Measurements from ENCODE around the gene EPB42.

- no peak for TF ChIP-seq POLR2AphosphoS5 (IDR thresholded peaks at IDR 0.05; ENCODE audit: borderline replicate concordance, low read depth, low read length)
- TF ChIP-seq EZH2 (IDR thresholded peaks at IDR 0.05), result no peak
- TF ChIP-seq FOXP2 (optimal IDR thresholded peaks at IDR 0.05; ENCODE audit: control extremely low read depth, extremely low read length, insufficient read depth), result no peak
Measured at GRCh38 chr15:43211224-43211735, 9.5 kb downstream of the EPB42 start.

All from SK-N-MC (cell line).